ENCODE measurements around the gene CHMP5.

Gene CHMP5

GRCh38 chr9:33264473-33265177 lies at the start of gene CHMP5, which contains the start of gene BAG1:
Gene CHMP5 (plus strand): TSS chr9:33265049. CDS start chr9:33265079, 30 bp downstream.
Gene BAG1 (minus strand): TSS chr9:33264708.
- peak; percentile 100 for DNase-seq

GRCh38 chr9:33220681-33221567 lies 43.9 kb upstream of the CHMP5 start:
- no peak for DNase-seq

- no peak for DNase-seq
Observed at GRCh38 chr9:33221568-33221884, 43.3 kb upstream of the CHMP5 start.

- DNase-seq = no peak
Observed at GRCh38 chr9:33222031-33222430, 42.8 kb upstream of the CHMP5 start.

GRCh38 chr9:33223696-33224095 lies 41.2 kb upstream of the CHMP5 start:
- no peak for DNase-seq

GRCh38 chr9:33225319-33226147 lies 39.3 kb upstream of the CHMP5 start:
- peak; percentile 48 for DNase-seq

- DNase-seq = no peak
Observed at GRCh38 chr9:33227008-33227398, 37.8 kb upstream of the CHMP5 start.

GRCh38 chr9:33227741-33228140 lies 37.1 kb upstream of the CHMP5 start:
- DNase-seq = no peak

GRCh38 chr9:33228606-33229005 lies 36.2 kb upstream of the CHMP5 start:
- DNase-seq = no peak

- DNase-seq = peak; percentile 29
Observed at GRCh38 chr9:33229359-33230114, 35.3 kb upstream of the CHMP5 start.

GRCh38 chr9:33230756-33231622 lies 33.9 kb upstream of the CHMP5 start:
- DNase-seq = no peak

- no peak for DNase-seq
Observed at GRCh38 chr9:33231623-33231942, 33.3 kb upstream of the CHMP5 start.

GRCh38 chr9:33232815-33233214 lies 32.0 kb upstream of the CHMP5 start:
- DNase-seq = no peak

GRCh38 chr9:33233626-33234342 lies 31.1 kb upstream of the CHMP5 start:
- no peak for DNase-seq

GRCh38 chr9:33234511-33235467 lies 30.1 kb upstream of the CHMP5 start:
- no peak for DNase-seq

- no peak for DNase-seq
Observed at GRCh38 chr9:33236571-33236970, 28.3 kb upstream of the CHMP5 start.

GRCh38 chr9:33239921-33240320 lies 24.9 kb upstream of the CHMP5 start, which contains the start of gene SPINK4:
Gene SPINK4 (plus strand): TSS chr9:33240167. CDS start chr9:33240209, 42 bp downstream.
- DNase-seq = no peak

GRCh38 chr9:33241298-33241697 lies 23.6 kb upstream of the CHMP5 start:
- DNase-seq = no peak

GRCh38 chr9:33242609-33243134 lies 22.2 kb upstream of the CHMP5 start:
- DNase-seq = no peak

Data from NCI-H1092 (cell line).